ENCODE data around the gene PCBP3. TPM values are rescaled to one million over a fixed set of nuclear protein-coding genes. Genes with fewer than 3 reads are reported as not detected.
"Not testable (repeated sequence)": the region's sequence is repeated elsewhere in the genome, so short reads cannot be mapped to it uniquely, and the experiment has no call there.

Gene PCBP3
- total RNA-seq, 6 experiments from 2014 or later = 0.37 to 1.5 (median 0.69) TPM

DNA sequence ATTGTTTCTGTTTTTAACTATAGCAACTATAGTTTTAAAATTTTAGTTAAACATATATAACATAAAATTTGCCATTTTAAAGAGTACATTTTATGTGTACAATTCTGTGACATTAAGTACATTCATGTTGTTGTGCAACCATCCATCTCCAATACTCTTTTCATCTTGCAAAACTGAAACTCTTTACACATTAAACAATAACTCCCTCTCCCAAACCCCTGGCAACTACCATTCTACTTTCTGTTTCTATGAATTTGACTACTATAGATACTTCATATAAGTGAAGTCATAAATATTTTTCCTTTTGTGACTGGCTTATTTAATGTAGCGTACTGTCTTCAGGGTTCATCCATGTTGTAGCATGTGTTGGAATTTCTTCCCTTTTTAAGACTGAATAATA lies 25.9 kb downstream of the PCBP3 start:
- Histone ChIP-seq H3K27ac (no peak overlapping the region), H3K9me3 (no peaks in the 10 kb centered on the region), H3K4me3 (no peak overlapping the region), H3K27me3 (no peaks in the 10 kb centered on the region), H3K36me3 (no peaks in the 10 kb centered on the region), H3K4me1 (no peaks in the 10 kb centered on the region)
- intact Hi-C loops (cut with DNase I) = no loop called here
- DNase-seq (no peak), ATAC-seq (no peak)
- TF ChIP-seq, protein P1, sequence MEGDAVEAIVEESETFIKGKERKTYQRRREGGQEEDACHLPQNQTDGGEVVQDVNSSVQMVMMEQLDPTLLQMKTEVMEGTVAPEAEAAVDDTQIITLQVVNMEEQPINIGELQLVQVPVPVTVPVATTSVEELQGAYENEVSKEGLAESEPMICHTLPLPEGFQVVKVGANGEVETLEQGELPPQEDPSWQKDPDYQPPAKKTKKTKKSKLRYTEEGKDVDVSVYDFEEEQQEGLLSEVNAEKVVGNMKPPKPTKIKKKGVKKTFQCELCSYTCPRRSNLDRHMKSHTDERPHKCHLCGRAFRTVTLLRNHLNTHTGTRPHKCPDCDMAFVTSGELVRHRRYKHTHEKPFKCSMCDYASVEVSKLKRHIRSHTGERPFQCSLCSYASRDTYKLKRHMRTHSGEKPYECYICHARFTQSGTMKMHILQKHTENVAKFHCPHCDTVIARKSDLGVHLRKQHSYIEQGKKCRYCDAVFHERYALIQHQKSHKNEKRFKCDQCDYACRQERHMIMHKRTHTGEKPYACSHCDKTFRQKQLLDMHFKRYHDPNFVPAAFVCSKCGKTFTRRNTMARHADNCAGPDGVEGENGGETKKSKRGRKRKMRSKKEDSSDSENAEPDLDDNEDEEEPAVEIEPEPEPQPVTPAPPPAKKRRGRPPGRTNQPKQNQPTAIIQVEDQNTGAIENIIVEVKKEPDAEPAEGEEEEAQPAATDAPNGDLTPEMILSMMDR (IDR thresholded peaks at IDR 0.05) = no peak
- no peak for TF ChIP-seq POLR2A (IDR thresholded peaks at IDR 0.05)
- 67% methylated on average over 1 of the region's 1 CpG for WGBS (ENCODE audit: insufficient coverage, low coverage, low lambda C conversion rate, missing lambda C conversion rate)

DNA sequence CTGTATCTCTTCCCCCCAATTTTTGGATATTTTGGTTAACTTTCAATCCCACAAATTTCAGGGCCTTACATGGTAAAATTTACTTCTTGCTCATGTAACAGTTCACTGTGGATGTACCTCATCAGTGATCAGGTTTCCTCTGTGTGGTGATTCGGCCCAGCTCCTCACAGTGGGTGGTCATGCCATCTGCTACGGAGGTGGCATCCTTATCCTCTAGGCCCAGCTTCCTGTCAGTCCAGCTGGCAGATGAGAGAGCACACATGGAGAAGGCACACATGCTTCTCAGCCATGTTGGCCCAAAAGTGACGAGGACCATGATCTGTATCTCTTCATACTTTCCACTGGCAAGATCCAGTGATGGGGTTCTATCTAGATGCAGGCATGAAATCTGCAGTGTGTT lies 27.2 kb downstream of the PCBP3 start:
- 79% methylated on average over 3 of the region's 3 CpGs for WGBS (ENCODE audit: insufficient coverage, low coverage, low lambda C conversion rate, missing lambda C conversion rate)
- intact Hi-C loops (cut with DNase I) = no loop called here
- Histone ChIP-seq H3K36me3 (no peaks in the 10 kb centered on the region), H3K9me3 (no peaks in the 10 kb centered on the region), H3K27ac (no peak overlapping the region), H3K27me3 (no peaks in the 10 kb centered on the region), H3K4me3 (no peak overlapping the region), H3K4me1 (no peaks in the 10 kb centered on the region)
- ATAC-seq = no peak
- no peak for DNase-seq
- no peak for TF ChIP-seq POLR2A (IDR thresholded peaks at IDR 0.05)
- TF ChIP-seq, protein P1 (IDR thresholded peaks at IDR 0.05) = no peak

DNA sequence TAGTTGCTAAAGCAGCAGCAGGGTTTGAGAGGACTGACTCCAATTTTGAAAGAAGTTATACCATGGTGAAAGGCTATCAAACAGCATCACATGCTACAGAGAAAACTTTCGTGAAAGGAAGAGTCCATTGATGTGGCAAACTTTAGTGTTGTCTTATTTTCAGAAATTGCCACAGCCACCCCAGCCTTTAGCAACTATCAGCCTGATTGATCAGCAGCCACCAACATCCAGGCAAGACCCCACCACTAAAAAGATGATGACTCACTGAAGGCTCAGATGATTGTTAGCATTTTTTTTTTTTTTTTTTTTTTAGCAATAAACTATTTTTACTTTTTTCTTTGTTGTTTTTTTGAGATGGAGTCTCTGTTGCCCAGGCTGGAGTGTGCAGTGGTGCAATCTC lies 35.3 kb downstream of the PCBP3 start:
- H3K9me3 ChIP-seq; ATAC-seq; H3K4me3 ChIP-seq; H3K36me3 ChIP-seq; intact Hi-C loops (cut with DNase I); DNase-seq; H3K4me1 ChIP-seq; H3K27ac ChIP-seq; H3K27me3 ChIP-seq: not testable (repeated sequence)
- 75% methylated on average over 1 of the region's 1 CpG for WGBS (ENCODE audit: insufficient coverage, low coverage, low lambda C conversion rate, missing lambda C conversion rate)

DNA sequence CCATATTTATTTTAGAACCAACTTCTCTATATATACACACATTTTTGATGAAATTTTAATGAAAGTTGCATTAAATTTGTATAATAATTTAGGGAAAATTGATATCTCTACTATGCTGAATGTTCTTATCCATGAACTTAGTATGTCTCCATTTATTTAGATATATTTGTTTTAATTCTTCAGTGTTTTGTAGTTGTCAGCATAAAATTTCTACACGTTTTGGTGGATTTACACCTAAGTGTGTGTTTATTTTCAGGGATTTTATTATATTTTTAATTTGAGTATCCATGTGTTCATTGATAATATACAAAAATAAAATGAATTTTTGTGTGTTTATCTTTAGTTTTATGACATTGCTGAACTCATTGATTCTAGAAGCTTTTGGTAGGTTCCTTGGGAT lies 36.7 kb downstream of the PCBP3 start:
- no peak overlapping the region for H3K4me3 ChIP-seq
- intact Hi-C loops (cut with DNase I) = no loop called here
- TF ChIP-seq POLR2A (IDR thresholded peaks at IDR 0.05) = no peak
- TF ChIP-seq, protein P1 (IDR thresholded peaks at IDR 0.05) = no peak
- DNase-seq = no peak
- H3K36me3 ChIP-seq = no peaks in the 10 kb centered on the region
- H3K4me1 ChIP-seq = no peaks in the 10 kb centered on the region
- ATAC-seq = no peak
- H3K9me3 ChIP-seq = no peaks in the 10 kb centered on the region
- H3K27me3 ChIP-seq = no peaks in the 10 kb centered on the region
- WGBS (ENCODE audit: insufficient coverage, low coverage, low lambda C conversion rate, missing lambda C conversion rate) = 24% methylated on average over 1 of the region's 1 CpG
- H3K27ac ChIP-seq = no peak overlapping the region

DNA sequence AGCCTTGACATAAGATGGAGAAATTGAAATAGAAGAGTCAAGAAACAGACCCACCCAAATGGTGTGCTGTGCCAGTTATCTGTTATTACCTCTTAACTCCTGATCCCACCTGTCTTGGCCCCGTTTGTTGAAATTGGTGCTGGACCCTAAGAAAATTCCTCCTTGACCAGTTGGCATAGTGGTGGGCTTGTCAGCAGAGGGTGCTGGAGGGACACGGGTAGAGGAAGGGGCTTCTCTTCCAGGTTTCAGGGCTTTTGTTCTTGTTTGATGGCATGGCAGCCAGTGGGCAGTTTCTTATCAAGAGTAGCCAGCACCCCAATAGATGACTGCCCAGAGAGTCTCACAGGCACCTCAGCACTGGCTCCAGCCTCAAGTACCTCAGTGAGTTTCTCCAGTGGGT lies 51.6 kb downstream of the PCBP3 start:
- ATAC-seq (no peak), DNase-seq (no peak)
- WGBS (ENCODE audit: insufficient coverage, low coverage, low lambda C conversion rate, missing lambda C conversion rate) = 11% methylated on average over 1 of the region's 2 CpGs
- Histone ChIP-seq H3K27me3 (no peaks in the 10 kb centered on the region), H3K4me3 (no peak overlapping the region), H3K27ac (no peak overlapping the region), H3K36me3 (no peaks in the 10 kb centered on the region), H3K4me1 (no peaks in the 10 kb centered on the region), H3K9me3 (no peaks in the 10 kb centered on the region)
- TF ChIP-seq POLR2A (IDR thresholded peaks at IDR 0.05) = no peak
- TF ChIP-seq, protein P1 (IDR thresholded peaks at IDR 0.05) = no peak
- intact Hi-C loops (cut with DNase I) = no loop called here

Data from right lobe of liver (tissue), 6 donors.